Mesenchymal stem cell (in vitro differentiated cells and primary cell): ENCODE measurements around the gene COQ9.

Experiments used
- DNase-seq: peaks from one replicate; pipeline ENCODE4 v3.0.0-alpha.2; 2013
- H2AFZ ChIP-seq: one replicate; pipeline ENCODE4 v1.6.1; 2013; ENCODE audit warnings: low read depth, mild to moderate bottlenecking, control low read depth, inconsistent platforms, low read length, moderate library complexity
- H2AK5ac ChIP-seq: 2 replicates; pipeline ENCODE4 v1.6.1; 2013; ENCODE audit warnings: low read length, moderate library complexity, mild to moderate bottlenecking, inconsistent platforms; ENCODE audit not compliant: severe bottlenecking
- H2BK120ac ChIP-seq: one replicate; pipeline ENCODE4 v1.6.1; 2013; ENCODE audit warnings: low read depth, mild to moderate bottlenecking, inconsistent platforms, low read length, moderate library complexity
- H2BK12ac ChIP-seq, 2 experiments: one replicate each; pipeline ENCODE4 v1.6.1; 2013; ENCODE audit warnings: inconsistent platforms in 2 of 2, low read length in 2 of 2, mild to moderate bottlenecking in 2 of 2, moderate library complexity in 2 of 2, control low read depth in 1 of 2
- H2BK15ac ChIP-seq: one replicate; pipeline ENCODE4 v1.6.1; 2013; ENCODE audit warnings: mild to moderate bottlenecking, low read depth, inconsistent platforms; ENCODE audit not compliant: poor library complexity, severe bottlenecking
- H2BK5ac ChIP-seq: 2 replicates; pipeline ENCODE4 v1.6.1; 2013; ENCODE audit warnings: low read depth, mild to moderate bottlenecking, low read length, control low read depth, inconsistent platforms; ENCODE audit not compliant: poor library complexity, severe bottlenecking
- H3K14ac ChIP-seq, 2 experiments: one replicate each; pipeline ENCODE4 v1.6.1; 2013; ENCODE audit warnings: inconsistent platforms in 2 of 2, low read length in 2 of 2, control low read depth in 1 of 2, mild to moderate bottlenecking in 1 of 2, moderate library complexity in 1 of 2
- H3K18ac ChIP-seq, 2 experiments: one replicate each; pipeline ENCODE4 v1.6.1; 2013; ENCODE audit warnings: inconsistent platforms in 2 of 2, low read length in 2 of 2, control low read depth in 1 of 2, low read depth in 1 of 2, mild to moderate bottlenecking in 1 of 2
- H3K23ac ChIP-seq, 2 experiments: one replicate each; pipeline ENCODE4 v1.6.1; 2013; ENCODE audit warnings: inconsistent platforms in 2 of 2, low read length in 2 of 2, mild to moderate bottlenecking in 2 of 2, moderate library complexity in 2 of 2, control low read depth in 1 of 2
- H3K27ac ChIP-seq: 2 replicates; pipeline ENCODE4 v1.5.1; 2013; ENCODE audit warnings: mild to moderate bottlenecking, moderate library complexity, low read length, control low read depth, inconsistent platforms; ENCODE audit not compliant: poor library complexity, severe bottlenecking
- H3K27me3 ChIP-seq, 2 experiments: 2 replicates each; pipeline versions ENCODE4 v1.6.1 to v1.7.0; 2013; ENCODE audit warnings: low read length in 2 of 2, mild to moderate bottlenecking in 2 of 2, moderate library complexity in 2 of 2, control low read depth in 1 of 2, inconsistent platforms in 1 of 2; ENCODE audit not compliant: control insufficient read depth in 1 of 2, insufficient read depth in 1 of 2
- H3K36me3 ChIP-seq, 2 experiments: 2 replicates each; pipeline versions ENCODE4 v1.6.1 to v1.7.0; 2013; ENCODE audit warnings: low read length in 2 of 2, control low read depth in 1 of 2, inconsistent platforms in 1 of 2, low read depth in 1 of 2, mild to moderate bottlenecking in 1 of 2; ENCODE audit not compliant: insufficient read depth in 2 of 2, control insufficient read depth in 1 of 2
- H3K4ac ChIP-seq, 2 experiments: one replicate each; pipeline ENCODE4 v1.6.1; 2013; ENCODE audit warnings: inconsistent platforms in 2 of 2, low read length in 2 of 2, mild to moderate bottlenecking in 2 of 2, moderate library complexity in 2 of 2, control low read depth in 1 of 2, low read depth in 1 of 2
- H3K4me1 ChIP-seq: 2 replicates; pipeline ENCODE4 v1.6.1; 2013; ENCODE audit warnings: low read depth, low read length, control low read depth; ENCODE audit not compliant: control insufficient read depth, insufficient read depth
- H3K4me2 ChIP-seq: 2 replicates; pipeline ENCODE4 v1.6.1; 2013; ENCODE audit warnings: low read length, mild to moderate bottlenecking, inconsistent platforms; ENCODE audit not compliant: poor library complexity, severe bottlenecking
- H3K4me3 ChIP-seq, 2 experiments: 2 replicates each; pipeline versions ENCODE4 v1.5.1 to v1.7.0; 2013; ENCODE audit warnings: low read length in 2 of 2, mild to moderate bottlenecking in 2 of 2, control low read depth in 1 of 2, low read depth in 1 of 2; ENCODE audit not compliant: insufficient read depth in 1 of 2
- H3K79me1 ChIP-seq: replicated peaks from 2 replicates; pipeline ENCODE4 v1.6.1; 2013; ENCODE audit warnings: mild to moderate bottlenecking, control low read depth, low read length, inconsistent platforms; ENCODE audit not compliant: poor library complexity, severe bottlenecking
- H3K9ac ChIP-seq: 2 replicates; pipeline ENCODE4 v1.7.0; 2013; ENCODE audit warnings: mild to moderate bottlenecking, low read length, moderate library complexity
- H3K9me3 ChIP-seq: 2 replicates; pipeline ENCODE4 v1.7.0; 2013; ENCODE audit warnings: mild to moderate bottlenecking, low read length; ENCODE audit not compliant: control insufficient read depth
- H4K8ac ChIP-seq: one replicate; pipeline ENCODE4 v1.6.1; 2013; ENCODE audit warnings: inconsistent platforms, mild to moderate bottlenecking, low read length, moderate library complexity
- H4K91ac ChIP-seq: one replicate; pipeline ENCODE4 v1.6.1; 2013; ENCODE audit warnings: mild to moderate bottlenecking, low read length, inconsistent platforms
- WGBS: methylation state at CpG from one replicate; pipeline ENCODE4 v1.1.7; 2013; ENCODE audit warnings: mixed read lengths; 5-methylcytosine and 5-hydroxymethylcytosine counted together

Gene COQ9

DNA sequence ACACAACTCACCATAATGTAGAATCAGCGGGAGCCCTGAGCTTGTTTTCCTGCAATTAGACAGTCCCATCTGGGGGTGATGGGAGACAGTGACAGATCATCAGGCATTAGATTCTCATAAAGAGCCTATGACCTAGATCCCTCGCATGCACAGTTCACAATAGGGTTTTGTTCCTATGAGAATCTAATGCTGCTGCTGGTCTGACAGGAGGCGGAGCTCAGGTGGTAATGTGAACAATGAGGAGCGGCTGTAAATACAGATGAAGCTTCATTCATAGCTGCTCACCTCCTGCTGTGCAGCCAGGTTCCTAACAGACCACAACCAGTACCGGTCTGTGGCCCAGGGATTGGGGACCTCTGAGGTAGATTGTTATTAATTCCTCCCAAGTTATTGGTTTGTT lies 42.0 kb downstream of the COQ9 start:
- no peak overlapping the region for H3K14ac ChIP-seq
- peaks cover 0 to 2% of the 10 kb centered on the region in 2 experiments for H3K27me3 ChIP-seq
- H3K4me2 ChIP-seq = no peak overlapping the region
- H3K9me3 ChIP-seq = no peaks in the 10 kb centered on the region
- DNase-seq = no peak
- no peak overlapping the region for H3K4me3 ChIP-seq
- no peak overlapping the region for H3K18ac ChIP-seq
- no peak overlapping the region for H2AK5ac ChIP-seq
- H3K9ac ChIP-seq = no peak overlapping the region
- no peak overlapping the region for H4K91ac ChIP-seq
- no peak overlapping the region for H2BK12ac ChIP-seq
- H3K27ac ChIP-seq = no peak overlapping the region
- peaks cover 10% of the 10 kb centered on the region for H3K79me1 ChIP-seq
- no peaks in the 10 kb centered on the region for H3K36me3 ChIP-seq
- no peak overlapping the region for H2BK15ac ChIP-seq
- no peak overlapping the region for H2BK120ac ChIP-seq
- WGBS = 98% methylated on average over 5 of the region's 5 CpGs
- H3K4me1 ChIP-seq = peaks cover 24% of the 10 kb centered on the region
- H3K4ac ChIP-seq = no peak overlapping the region
- H3K23ac ChIP-seq = no peak overlapping the region
- H2AFZ ChIP-seq = no peak overlapping the region
- H2BK5ac ChIP-seq = no peak overlapping the region
- H4K8ac ChIP-seq = no peak overlapping the region

GRCh38 chr16:57493767-57494166 lies 46.5 kb downstream of the COQ9 start:
- H3K14ac ChIP-seq = no peak overlapping the region
- no peak overlapping the region for H4K91ac ChIP-seq
- no peak overlapping the region for H3K18ac ChIP-seq
- H2BK5ac ChIP-seq = no peak overlapping the region
- H2BK15ac ChIP-seq = no peak overlapping the region
- WGBS = 96% methylated on average over 4 of the region's 4 CpGs
- H3K79me1 ChIP-seq = no peaks in the 10 kb centered on the region
- H3K27ac ChIP-seq = no peak overlapping the region
- peaks cover 0 to 14% of the 10 kb centered on the region in 2 experiments for H3K27me3 ChIP-seq
- H2BK120ac ChIP-seq = no peak overlapping the region
- no peak overlapping the region for H2AFZ ChIP-seq
- H3K4me3 ChIP-seq = no peak overlapping the region
- H2AK5ac ChIP-seq = no peak overlapping the region
- no peaks in the 10 kb centered on the region for H3K36me3 ChIP-seq
- H2BK12ac ChIP-seq = no peak overlapping the region
- no peak overlapping the region for H3K9ac ChIP-seq
- H3K23ac ChIP-seq = no peak overlapping the region
- H4K8ac ChIP-seq = no peak overlapping the region
- DNase-seq = no peak
- H3K4me2 ChIP-seq = no peak overlapping the region
- no peaks in the 10 kb centered on the region for H3K9me3 ChIP-seq
- H3K4ac ChIP-seq = no peak overlapping the region
- H3K4me1 ChIP-seq = no peaks in the 10 kb centered on the region

DNA sequence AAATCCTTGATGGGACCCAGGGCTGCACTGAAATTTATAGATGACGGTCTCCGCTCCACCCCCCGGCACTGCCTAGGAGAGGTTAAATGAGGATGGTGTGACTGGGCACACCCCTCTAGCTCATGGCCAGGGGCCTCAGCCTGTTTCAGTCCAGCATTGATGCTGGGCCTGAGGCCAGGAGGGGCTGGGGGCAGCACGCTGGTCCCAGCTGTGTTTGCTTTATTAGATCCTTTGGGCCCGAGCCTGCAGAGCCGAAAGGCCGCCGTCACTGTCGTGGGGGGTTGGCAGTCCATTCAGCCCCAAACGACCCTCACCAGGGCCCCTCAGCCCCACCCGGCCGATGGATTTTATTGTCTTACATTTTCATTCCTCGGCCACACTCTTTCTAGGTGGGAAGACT lies 49.8 kb downstream of the COQ9 start:
- H4K91ac ChIP-seq = peak overlapping the region; percentile 75
- H3K4me3 ChIP-seq = no peak overlapping the region
- H2AK5ac ChIP-seq = no peak overlapping the region
- DNase-seq = no peak
- H3K27me3 ChIP-seq = peaks cover 0 to 37% of the 10 kb centered on the region in 2 experiments
- H3K4me2 ChIP-seq = no peak overlapping the region
- no peak overlapping the region for H2BK5ac ChIP-seq
- H2AFZ ChIP-seq = no peak overlapping the region
- no peak overlapping the region for H4K8ac ChIP-seq
- no peak overlapping the region for H3K14ac ChIP-seq
- no peaks in the 10 kb centered on the region for H3K4me1 ChIP-seq
- H3K9ac ChIP-seq = no peak overlapping the region
- H3K23ac ChIP-seq = no peak overlapping the region
- H3K27ac ChIP-seq = no peak overlapping the region
- no peaks in the 10 kb centered on the region for H3K36me3 ChIP-seq
- H3K18ac ChIP-seq = no peak overlapping the region
- H2BK15ac ChIP-seq = peak overlapping the region; percentile 13
- no peak overlapping the region for H2BK120ac ChIP-seq
- 78% methylated on average over 13 of the region's 13 CpGs for WGBS
- H3K9me3 ChIP-seq = no peaks in the 10 kb centered on the region
- peak overlapping the region in 1 of 2 experiments; percentile 31 for H2BK12ac ChIP-seq
- no peaks in the 10 kb centered on the region for H3K79me1 ChIP-seq
- H3K4ac ChIP-seq = no peak overlapping the region

DNA sequence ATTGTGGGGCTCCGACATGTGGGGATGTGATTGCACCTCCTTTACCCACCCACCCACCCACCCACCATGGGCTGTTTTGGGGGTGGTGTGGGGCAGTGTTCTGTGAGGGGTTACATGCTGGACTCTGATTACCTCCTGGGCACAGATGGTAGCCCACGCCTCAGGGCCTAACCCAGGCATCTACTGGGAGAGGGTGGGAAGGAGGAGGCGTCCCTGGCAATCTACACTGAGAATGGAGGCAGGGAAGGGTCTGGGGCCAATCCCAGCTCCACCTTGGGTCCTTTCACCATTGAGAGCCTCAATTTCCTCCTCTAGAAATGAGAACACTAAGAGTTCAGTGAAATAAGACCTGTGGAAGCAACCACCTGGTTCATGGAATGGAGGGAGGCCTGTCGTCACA lies 50.8 kb downstream of the COQ9 start:
- Histone ChIP-seq H2BK15ac (peak overlapping the region; percentile 32), H2AK5ac (no peak overlapping the region), H3K4me1 (no peaks in the 10 kb centered on the region), H3K27ac (no peak overlapping the region), H2BK120ac (no peak overlapping the region), H3K14ac (no peak overlapping the region), H2BK12ac (no peak overlapping the region), H3K79me1 (no peaks in the 10 kb centered on the region), H3K36me3 (no peaks in the 10 kb centered on the region), H3K4me2 (no peak overlapping the region), H3K4ac (no peak overlapping the region), H3K9ac (no peak overlapping the region), H2BK5ac (no peak overlapping the region), H3K27me3 (peaks cover 0 to 46% of the 10 kb centered on the region in 2 experiments), H3K9me3 (no peaks in the 10 kb centered on the region), H4K8ac (no peak overlapping the region), H3K4me3 (no peak overlapping the region), H4K91ac (no peak overlapping the region), H3K23ac (no peak overlapping the region), H2AFZ (no peak overlapping the region), H3K18ac (no peak overlapping the region)
- 96% methylated on average over 3 of the region's 4 CpGs for WGBS
- no peak for DNase-seq
